ENCODE results near the gene TCF7L2. TPM values are rescaled to one million over a fixed set of nuclear protein-coding genes. Genes with fewer than 3 reads are reported as not detected.

TCF7L2 gene
- polyA plus RNA-seq, 3 donors = 2.1 to 23.5 (median 6.1) TPM

- Histone ChIP-seq H3K79me2 (ENCODE audit: insufficient read depth, low read length) (no peaks in the 10 kb centered on the region), H4K20me1 (ENCODE audit: insufficient read depth, low read length) (peaks cover 96% of the 10 kb centered on the region), H3K4me2 (replicated peaks; ENCODE audit: extremely low read depth, low read length, poor library complexity, severe bottlenecking) (peak overlapping the region; percentile 54), H3K9me3 (replicated peaks in 1 of 2; ENCODE audit: control insufficient read depth in 1 of 2, insufficient read depth in 1 of 2, low read length in 2 of 2) (no peaks in the 10 kb centered on the region), H3K27ac (ENCODE audit: low read depth in 1 of 2, low read length in 2 of 2) (no peak overlapping the region), H3K27me3 (ENCODE audit: control insufficient read depth in 2 of 2, insufficient read depth in 2 of 2, low read length in 2 of 2) (peaks cover 17 to 20% of the 10 kb centered on the region in 2 donors), H3K36me3 (replicated peaks in 1 of 2; ENCODE audit: control insufficient read depth in 1 of 2, insufficient read depth in 2 of 2, low read length in 2 of 2) (no peaks in the 10 kb centered on the region), H3K4me1 (ENCODE audit: control insufficient read depth in 1 of 2, insufficient read depth in 2 of 2, low read length in 2 of 2) (peaks cover 9 to 24% of the 10 kb centered on the region in 2 donors), H2AFZ (ENCODE audit: insufficient read depth, low read depth, low read length, poor library complexity, severe bottlenecking) (no peak overlapping the region), H3K4me3 (replicated peaks in 1 of 3; ENCODE audit: low read depth in 2 of 3, low read length in 3 of 3) (peak overlapping the region in 1 of 3 experiments; percentile 13), H3K9ac (ENCODE audit: insufficient read depth, low read length, poor library complexity, severe bottlenecking) (no peak overlapping the region)
- no peak for TF ChIP-seq CTCF (IDR thresholded peaks at IDR 0.05)
- Mint-ChIP-seq H3K27me3 (ENCODE audit: low read depth in 3 of 3) (peaks cover 17 to 54% (median 44%) of the 10 kb centered on the region in 3 donors), H3K27ac (peak overlapping the region in 3 of 7 donors; percentile 0 to 51 (median 18)), H3K4me1 (peaks cover 23% of the 10 kb centered on the region), H3K36me3 (peaks cover 16 to 24% of the 10 kb centered on the region in 2 donors), H3K9me3 (peaks cover 0 to 2% (median 0%) of the 10 kb centered on the region in 7 donors), H3K4me3 (peak overlapping the region; percentile 28 to 79)
- 88% methylated on average over 5 of the region's 11 CpGs for WGBS (ENCODE audit: insufficient coverage)
- no peak for DNase-seq
- intact Hi-C loops (cut with micrococcal nuclease) = loop anchor here (5.0 to 10.0 kb wide), 3 partner anchors 403 to 563 kb away; no protein-coding TSS in a partner anchor
Measured at GRCh38 chr10:113127261-113127900, 177.3 kb downstream of the TCF7L2 start.

GRCh38 chr10:113127901-113128283 is 177.8 kb downstream of the TCF7L2 start:
- Mint-ChIP-seq H3K9me3 (peaks cover 0 to 2% (median 0%) of the 10 kb centered on the region in 7 donors), H3K4me1 (peaks cover 25% of the 10 kb centered on the region), H3K36me3 (peaks cover 16 to 24% of the 10 kb centered on the region in 2 donors), H3K27me3 (ENCODE audit: low read depth in 3 of 3) (peaks cover 17 to 54% (median 46%) of the 10 kb centered on the region in 3 donors), H3K27ac (no peak overlapping the region), H3K4me3 (peak overlapping the region in 1 of 2 donors; percentile 79)
- H2AFZ ChIP-seq (ENCODE audit: insufficient read depth, low read depth, low read length, poor library complexity, severe bottlenecking) = no peak overlapping the region
- H3K27ac ChIP-seq (ENCODE audit: low read depth in 1 of 2, low read length in 2 of 2) = no peak overlapping the region
- H3K36me3 ChIP-seq (replicated peaks in 1 of 2; ENCODE audit: control insufficient read depth in 1 of 2, insufficient read depth in 2 of 2, low read length in 2 of 2) = no peaks in the 10 kb centered on the region
- no peaks in the 10 kb centered on the region for H3K9me3 ChIP-seq (replicated peaks in 1 of 2; ENCODE audit: control insufficient read depth in 1 of 2, insufficient read depth in 1 of 2, low read length in 2 of 2)
- intact Hi-C loops (cut with micrococcal nuclease) = loop anchor here (5.0 to 10.0 kb wide), 3 partner anchors 403 to 563 kb away; no protein-coding TSS in a partner anchor
- H3K9ac ChIP-seq (ENCODE audit: insufficient read depth, low read length, poor library complexity, severe bottlenecking) = no peak overlapping the region
- H3K4me2 ChIP-seq (replicated peaks; ENCODE audit: extremely low read depth, low read length, poor library complexity, severe bottlenecking) = no peak overlapping the region
- no peaks in the 10 kb centered on the region for H3K79me2 ChIP-seq (ENCODE audit: insufficient read depth, low read length)
- no peak for DNase-seq
- 97% methylated on average over 5 of the region's 6 CpGs for WGBS (ENCODE audit: insufficient coverage)
- H3K4me1 ChIP-seq (ENCODE audit: control insufficient read depth in 1 of 2, insufficient read depth in 2 of 2, low read length in 2 of 2) = peaks cover 9 to 24% of the 10 kb centered on the region in 2 donors
- H4K20me1 ChIP-seq (ENCODE audit: insufficient read depth, low read length) = peaks cover 96% of the 10 kb centered on the region
- no peak overlapping the region for H3K4me3 ChIP-seq (replicated peaks in 1 of 3; ENCODE audit: low read depth in 2 of 3, low read length in 3 of 3)
- TF ChIP-seq CTCF (IDR thresholded peaks at IDR 0.05) = no peak
- peaks cover 17 to 20% of the 10 kb centered on the region in 2 donors for H3K27me3 ChIP-seq (ENCODE audit: control insufficient read depth in 2 of 2, insufficient read depth in 2 of 2, low read length in 2 of 2)
